Measurements from ENCODE around the gene GPX2.

GPX2 gene

DNA sequence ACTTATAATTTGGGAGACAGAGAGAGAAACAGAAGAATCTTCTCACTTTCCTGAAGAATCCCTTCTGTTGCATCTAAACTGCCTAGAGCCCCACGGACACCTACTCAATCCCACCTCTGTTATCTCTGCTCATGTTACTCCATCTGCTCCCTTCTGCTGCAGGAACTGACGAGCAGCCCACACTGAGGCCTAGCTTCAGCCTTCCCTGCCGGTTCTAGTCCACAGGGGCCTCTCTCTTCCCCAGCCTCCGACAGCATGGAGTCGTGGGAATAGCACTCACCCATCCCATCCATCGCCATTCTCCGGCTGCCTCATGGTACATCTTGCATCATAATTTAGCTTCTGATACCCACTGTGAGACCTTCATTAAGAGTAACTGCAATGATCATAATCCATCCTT, 25.6 kb upstream of the GPX2 start:
- Histone ChIP-seq H3K27ac (ENCODE audit: extremely low read depth, low read depth, low read length) (no peak overlapping the region), H3K36me3 (ENCODE audit: control insufficient read depth in 2 of 2, insufficient read depth in 1 of 2, low read length in 2 of 2) (no peaks in the 10 kb centered on the region), H3K9me3 (ENCODE audit: control insufficient read depth, insufficient read depth, low read depth, low read length) (no peaks in the 10 kb centered on the region), H3K4me3 (ENCODE audit: low read depth, low read length) (no peak overlapping the region), H3K4me1 (ENCODE audit: control insufficient read depth, insufficient read depth, low read length) (peaks cover 7% of the 10 kb centered on the region; the same call in 1 of the 2 replicates)
- ChIA-PET POLR2A (interaction anchor here (0.5 kb wide), 1 partner anchor 449 kb away, joined by 3 read pairs; no protein-coding TSS in a partner anchor), CTCF (interaction anchor here (0.7 to 1.5 kb wide), 3 partner anchors 11 to 27 kb away, joined by 3 read pairs; no protein-coding TSS in a partner anchor)
- TF ChIP-seq SP2 (tag by site-specific recombination; IDR thresholded peaks at IDR 0.05): no peak
- TF ChIP-seq ZNF548 (tag by site-specific recombination; IDR thresholded peaks at IDR 0.05): no peak
- no peak for TF ChIP-seq ZNF10 (tag by site-specific recombination; IDR thresholded peaks at IDR 0.05)
- TF ChIP-seq, protein P1, sequence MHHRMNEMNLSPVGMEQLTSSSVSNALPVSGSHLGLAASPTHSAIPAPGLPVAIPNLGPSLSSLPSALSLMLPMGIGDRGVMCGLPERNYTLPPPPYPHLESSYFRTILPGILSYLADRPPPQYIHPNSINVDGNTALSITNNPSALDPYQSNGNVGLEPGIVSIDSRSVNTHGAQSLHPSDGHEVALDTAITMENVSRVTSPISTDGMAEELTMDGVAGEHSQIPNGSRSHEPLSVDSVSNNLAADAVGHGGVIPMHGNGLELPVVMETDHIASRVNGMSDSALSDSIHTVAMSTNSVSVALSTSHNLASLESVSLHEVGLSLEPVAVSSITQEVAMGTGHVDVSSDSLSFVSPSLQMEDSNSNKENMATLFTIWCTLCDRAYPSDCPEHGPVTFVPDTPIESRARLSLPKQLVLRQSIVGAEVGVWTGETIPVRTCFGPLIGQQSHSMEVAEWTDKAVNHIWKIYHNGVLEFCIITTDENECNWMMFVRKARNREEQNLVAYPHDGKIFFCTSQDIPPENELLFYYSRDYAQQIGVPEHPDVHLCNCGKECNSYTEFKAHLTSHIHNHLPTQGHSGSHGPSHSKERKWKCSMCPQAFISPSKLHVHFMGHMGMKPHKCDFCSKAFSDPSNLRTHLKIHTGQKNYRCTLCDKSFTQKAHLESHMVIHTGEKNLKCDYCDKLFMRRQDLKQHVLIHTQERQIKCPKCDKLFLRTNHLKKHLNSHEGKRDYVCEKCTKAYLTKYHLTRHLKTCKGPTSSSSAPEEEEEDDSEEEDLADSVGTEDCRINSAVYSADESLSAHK (tag by site-specific recombination; IDR thresholded peaks at IDR 0.05): no peak
- TF ChIP-seq ZNF585B (tag by site-specific recombination; IDR thresholded peaks at IDR 0.05): no peak
- TF ChIP-seq KLF7 (tag by site-specific recombination; IDR thresholded peaks at IDR 0.05; ENCODE audit: borderline replicate concordance): no peak
- TF ChIP-seq OSR2 (tag by site-specific recombination; IDR thresholded peaks at IDR 0.05): no peak
- peak; percentile 61 for TF ChIP-seq EGR2 (tag by site-specific recombination; IDR thresholded peaks at IDR 0.05; ENCODE audit: low read depth)
- TF ChIP-seq ZNF654 (tag by site-specific recombination; IDR thresholded peaks at IDR 0.05; ENCODE audit: low read depth): no peak
- TF ChIP-seq, protein P2, sequence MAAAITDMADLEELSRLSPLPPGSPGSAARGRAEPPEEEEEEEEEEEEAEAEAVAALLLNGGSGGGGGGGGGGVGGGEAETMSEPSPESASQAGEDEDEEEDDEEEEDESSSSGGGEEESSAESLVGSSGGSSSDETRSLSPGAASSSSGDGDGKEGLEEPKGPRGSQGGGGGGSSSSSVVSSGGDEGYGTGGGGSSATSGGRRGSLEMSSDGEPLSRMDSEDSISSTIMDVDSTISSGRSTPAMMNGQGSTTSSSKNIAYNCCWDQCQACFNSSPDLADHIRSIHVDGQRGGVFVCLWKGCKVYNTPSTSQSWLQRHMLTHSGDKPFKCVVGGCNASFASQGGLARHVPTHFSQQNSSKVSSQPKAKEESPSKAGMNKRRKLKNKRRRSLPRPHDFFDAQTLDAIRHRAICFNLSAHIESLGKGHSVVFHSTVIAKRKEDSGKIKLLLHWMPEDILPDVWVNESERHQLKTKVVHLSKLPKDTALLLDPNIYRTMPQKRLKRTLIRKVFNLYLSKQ (tag by site-specific recombination; IDR thresholded peaks at IDR 0.05; ENCODE audit: borderline replicate concordance): no peak
- no peak for TF ChIP-seq HOXD13 (CRISPR knock-in tag; IDR thresholded peaks at IDR 0.05; ENCODE audit: borderline replicate concordance)
- peak; percentile 61 for TF ChIP-seq ZFHX2 (tag by site-specific recombination; conservative IDR thresholded peaks at IDR 0.05)
- TF ChIP-seq ZIC2 (tag by site-specific recombination; IDR thresholded peaks at IDR 0.05): peak; percentile 58

DNA sequence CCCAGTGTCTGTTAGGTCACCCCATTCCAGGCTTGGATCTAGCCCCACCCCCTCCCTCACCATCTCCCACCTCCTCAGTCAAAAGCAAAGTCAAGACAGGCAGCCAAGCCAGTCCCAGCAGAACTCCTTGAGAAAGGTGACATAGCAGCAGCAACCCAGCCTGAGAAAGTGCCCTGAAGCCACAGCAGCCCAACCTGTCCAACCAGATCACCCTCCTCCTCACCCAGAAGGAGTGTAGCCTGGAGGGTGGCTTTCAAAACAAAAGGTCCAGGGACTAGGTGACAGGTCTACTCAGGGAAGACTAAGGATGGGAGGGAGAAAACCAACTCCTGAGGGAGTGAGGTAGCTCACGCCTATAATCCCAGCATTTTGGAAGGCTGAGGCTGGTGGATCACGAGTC, 24.4 kb upstream of the GPX2 start:
- ChIA-PET POLR2A (no interaction called here), CTCF (no interaction called here)
- TF ChIP-seq ZXDB (tag by site-specific recombination; IDR thresholded peaks at IDR 0.05): no peak
- TF ChIP-seq, protein P3, sequence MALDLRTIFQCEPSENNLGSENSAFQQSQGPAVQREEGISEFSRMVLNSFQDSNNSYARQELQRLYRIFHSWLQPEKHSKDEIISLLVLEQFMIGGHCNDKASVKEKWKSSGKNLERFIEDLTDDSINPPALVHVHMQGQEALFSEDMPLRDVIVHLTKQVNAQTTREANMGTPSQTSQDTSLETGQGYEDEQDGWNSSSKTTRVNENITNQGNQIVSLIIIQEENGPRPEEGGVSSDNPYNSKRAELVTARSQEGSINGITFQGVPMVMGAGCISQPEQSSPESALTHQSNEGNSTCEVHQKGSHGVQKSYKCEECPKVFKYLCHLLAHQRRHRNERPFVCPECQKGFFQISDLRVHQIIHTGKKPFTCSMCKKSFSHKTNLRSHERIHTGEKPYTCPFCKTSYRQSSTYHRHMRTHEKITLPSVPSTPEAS (tag by site-specific recombination; IDR thresholded peaks at IDR 0.05): no peak
- TF ChIP-seq ZFP37 (tag by site-specific recombination; IDR thresholded peaks at IDR 0.05): no peak
- TF ChIP-seq OSR2 (tag by site-specific recombination; IDR thresholded peaks at IDR 0.05): no peak
- TF ChIP-seq ZNF416 (tag by site-specific recombination; IDR thresholded peaks at IDR 0.05): no peak
- TF ChIP-seq BCL11A (tag by site-specific recombination; IDR thresholded peaks at IDR 0.05; ENCODE audit: low read depth): no peak
- no peak for TF ChIP-seq ZNF335 (tag by site-specific recombination; conservative IDR thresholded peaks at IDR 0.05)
- TF ChIP-seq ZBTB7A (tag by site-specific recombination; IDR thresholded peaks at IDR 0.05; ENCODE audit: low read depth): no peak
- TF ChIP-seq ZNF768 (tag by site-specific recombination; IDR thresholded peaks at IDR 0.05): no peak
- TF ChIP-seq ZNF146 (tag by site-specific recombination; IDR thresholded peaks at IDR 0.05): no peak
- TF ChIP-seq, protein P4, sequence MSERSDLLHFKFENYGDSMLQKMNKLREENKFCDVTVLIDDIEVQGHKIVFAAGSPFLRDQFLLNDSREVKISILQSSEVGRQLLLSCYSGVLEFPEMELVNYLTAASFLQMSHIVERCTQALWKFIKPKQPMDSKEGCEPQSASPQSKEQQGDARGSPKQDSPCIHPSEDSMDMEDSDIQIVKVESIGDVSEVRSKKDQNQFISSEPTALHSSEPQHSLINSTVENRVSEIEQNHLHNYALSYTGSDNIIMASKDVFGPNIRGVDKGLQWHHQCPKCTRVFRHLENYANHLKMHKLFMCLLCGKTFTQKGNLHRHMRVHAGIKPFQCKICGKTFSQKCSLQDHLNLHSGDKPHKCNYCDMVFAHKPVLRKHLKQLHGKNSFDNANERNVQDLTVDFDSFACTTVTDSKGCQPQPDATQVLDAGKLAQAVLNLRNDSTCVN (tag by site-specific recombination; optimal IDR thresholded peaks at IDR 0.05): no peak
- no peak for TF ChIP-seq TRIM28 (IDR thresholded peaks at IDR 0.05; ENCODE audit: borderline replicate concordance, low read length)
- TF ChIP-seq ZSCAN23 (tag by site-specific recombination; IDR thresholded peaks at IDR 0.05): no peak
- no peak for TF ChIP-seq ZNF354C (tag by site-specific recombination; IDR thresholded peaks at IDR 0.05; ENCODE audit: borderline replicate concordance, low read depth)
- H3K4me3 ChIP-seq (ENCODE audit: low read depth, low read length): no peak overlapping the region
- H3K4me1 ChIP-seq (ENCODE audit: control insufficient read depth, insufficient read depth, low read length): peaks cover 7% of the 10 kb centered on the region; the same call in 1 of the 2 replicates
- H3K9me3 ChIP-seq (ENCODE audit: control insufficient read depth, insufficient read depth, low read depth, low read length): no peaks in the 10 kb centered on the region
- no peaks in the 10 kb centered on the region for H3K36me3 ChIP-seq (ENCODE audit: control insufficient read depth in 2 of 2, insufficient read depth in 1 of 2, low read length in 2 of 2)
- H3K27ac ChIP-seq (ENCODE audit: extremely low read depth, low read depth, low read length): no peak overlapping the region

All from HEK293 (cell line).